ENCODE results near the gene CAMTA1.
"Not testable (repeated sequence)": the region's sequence is repeated elsewhere in the genome, so short reads cannot be mapped to it uniquely, and the experiment has no call there.

CAMTA1 gene

GRCh38 chr1:7381729-7382128, 596.5 kb downstream of the CAMTA1 start:
- DNase-seq: not testable (repeated sequence)

- DNase-seq: no peak
These were observed 597.7 kb downstream of the CAMTA1 start for GRCh38 chr1:7382971-7383370.

- no peak for DNase-seq
These were observed 598.6 kb downstream of the CAMTA1 start for GRCh38 chr1:7383671-7384520.

- DNase-seq: no peak
These were observed 599.4 kb downstream of the CAMTA1 start for GRCh38 chr1:7384679-7385078.

- DNase-seq: no peak
These were observed 600.4 kb downstream of the CAMTA1 start for GRCh38 chr1:7385471-7386225.

GRCh38 chr1:7386226-7387052, 601.2 kb downstream of the CAMTA1 start:
- no peak for DNase-seq

GRCh38 chr1:7387053-7387927, 602.0 kb downstream of the CAMTA1 start:
- DNase-seq: no peak

- no peak for DNase-seq
These were observed 602.9 kb downstream of the CAMTA1 start for GRCh38 chr1:7388141-7388487.

- no peak for DNase-seq
These were observed 603.4 kb downstream of the CAMTA1 start for GRCh38 chr1:7388488-7389185.

- no peak for DNase-seq
These were observed 604.1 kb downstream of the CAMTA1 start for GRCh38 chr1:7389201-7389905.

- DNase-seq: no peak
These were observed 604.8 kb downstream of the CAMTA1 start for GRCh38 chr1:7389906-7390603.

GRCh38 chr1:7390604-7391000, 605.3 kb downstream of the CAMTA1 start:
- DNase-seq: no peak

GRCh38 chr1:7393136-7393535, 607.9 kb downstream of the CAMTA1 start:
- no peak for DNase-seq

GRCh38 chr1:7395251-7395650, 610.0 kb downstream of the CAMTA1 start:
- DNase-seq: no peak

GRCh38 chr1:7398982-7399381, 613.7 kb downstream of the CAMTA1 start:
- no peak for DNase-seq

GRCh38 chr1:7399514-7400125, 614.4 kb downstream of the CAMTA1 start:
- DNase-seq: no peak

- DNase-seq: no peak
These were observed 615.3 kb downstream of the CAMTA1 start for GRCh38 chr1:7400566-7400965.

- peak; percentile 59 to 83 (median 74) for DNase-seq
These were observed 616.7 kb downstream of the CAMTA1 start for GRCh38 chr1:7401814-7402547.

- DNase-seq: no peak
These were observed 617.2 kb downstream of the CAMTA1 start for GRCh38 chr1:7402548-7402850.

All from suppressor macrophage (primary cell).